ENCODE measurements around the gene HMGXB4.
"Not testable (repeated sequence)": the region's sequence is repeated elsewhere in the genome, so short reads cannot be mapped to it uniquely, and the experiment has no call there.

HMGXB4 gene, protein sequence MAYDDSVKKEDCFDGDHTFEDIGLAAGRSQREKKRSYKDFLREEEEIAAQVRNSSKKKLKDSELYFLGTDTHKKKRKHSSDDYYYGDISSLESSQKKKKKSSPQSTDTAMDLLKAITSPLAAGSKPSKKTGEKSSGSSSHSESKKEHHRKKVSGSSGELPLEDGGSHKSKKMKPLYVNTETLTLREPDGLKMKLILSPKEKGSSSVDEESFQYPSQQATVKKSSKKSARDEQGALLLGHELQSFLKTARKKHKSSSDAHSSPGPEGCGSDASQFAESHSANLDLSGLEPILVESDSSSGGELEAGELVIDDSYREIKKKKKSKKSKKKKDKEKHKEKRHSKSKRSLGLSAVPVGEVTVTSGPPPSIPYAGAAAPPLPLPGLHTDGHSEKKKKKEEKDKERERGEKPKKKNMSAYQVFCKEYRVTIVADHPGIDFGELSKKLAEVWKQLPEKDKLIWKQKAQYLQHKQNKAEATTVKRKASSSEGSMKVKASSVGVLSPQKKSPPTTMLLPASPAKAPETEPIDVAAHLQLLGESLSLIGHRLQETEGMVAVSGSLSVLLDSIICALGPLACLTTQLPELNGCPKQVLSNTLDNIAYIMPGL

DNA sequence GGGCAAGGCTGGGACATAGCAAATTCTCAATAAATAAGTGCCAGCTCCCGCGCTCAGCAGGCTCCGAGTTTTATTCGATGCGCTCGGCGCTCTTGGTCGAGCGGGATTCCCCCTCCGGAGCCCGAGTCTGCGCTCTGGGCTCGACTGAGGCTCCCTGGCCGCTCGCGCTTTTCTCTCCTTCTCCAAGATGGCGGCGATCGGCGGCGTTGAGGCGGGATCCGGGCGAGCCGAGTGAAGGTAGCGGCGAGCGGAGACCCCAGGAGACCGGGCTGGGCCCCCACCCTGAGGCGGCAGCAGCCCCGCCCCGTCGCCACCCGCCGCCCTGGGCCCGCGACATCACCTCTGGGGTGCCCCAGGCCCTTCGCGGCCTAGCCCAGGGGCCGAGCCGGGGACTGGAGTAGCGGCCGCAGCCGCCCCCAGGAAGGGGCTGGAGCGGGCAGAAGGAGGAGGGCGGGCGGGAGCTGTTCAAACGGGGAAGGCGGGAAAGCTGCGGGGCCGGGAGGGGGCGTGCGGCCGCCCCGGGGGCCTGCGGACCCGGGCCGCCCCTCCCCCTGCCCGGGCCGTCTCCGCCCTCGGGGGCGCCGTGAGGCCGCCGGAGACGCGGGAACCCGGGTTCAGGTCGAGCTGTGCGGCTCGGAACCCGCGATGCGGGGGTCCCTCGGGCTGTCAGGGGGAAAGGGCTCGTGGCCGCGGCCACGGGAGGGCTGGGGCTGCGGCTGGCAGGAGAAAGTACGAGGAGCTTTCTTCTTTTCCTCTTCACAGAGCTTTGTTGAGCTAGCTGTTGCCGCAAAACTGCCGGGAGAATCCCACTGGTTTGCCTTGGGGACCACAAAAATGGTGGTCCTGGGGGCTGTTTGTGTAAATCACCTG lies at the start of gene HMGXB4:
TSS of gene HMGXB4 (plus strand) at position 173 of the 870 bp plus-strand sequence. CDS start 4,898 bp downstream, outside the sequence.
- DNase-seq: peak; percentile 49

DNA sequence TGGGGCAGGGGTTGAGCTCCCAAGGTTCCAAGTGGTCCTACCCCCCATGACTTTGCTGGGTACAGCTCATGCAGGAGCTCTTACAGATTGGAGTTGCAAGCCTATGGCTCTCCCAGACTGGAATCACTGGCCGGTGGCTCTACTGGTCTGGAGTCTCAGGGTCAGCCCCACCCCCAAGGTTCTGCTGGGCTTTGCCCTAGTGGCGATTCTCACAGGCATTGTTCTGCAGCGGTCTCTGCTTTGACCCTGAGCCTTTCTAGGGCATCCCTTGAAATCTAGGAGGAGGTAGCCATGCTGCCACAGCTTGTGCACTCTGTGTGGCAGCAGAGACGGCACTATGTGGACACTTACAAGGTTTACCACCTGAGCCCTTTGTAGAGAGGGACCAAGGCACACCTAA lies 49.3 kb upstream of the HMGXB4 start:
- no peak for DNase-seq

DNA sequence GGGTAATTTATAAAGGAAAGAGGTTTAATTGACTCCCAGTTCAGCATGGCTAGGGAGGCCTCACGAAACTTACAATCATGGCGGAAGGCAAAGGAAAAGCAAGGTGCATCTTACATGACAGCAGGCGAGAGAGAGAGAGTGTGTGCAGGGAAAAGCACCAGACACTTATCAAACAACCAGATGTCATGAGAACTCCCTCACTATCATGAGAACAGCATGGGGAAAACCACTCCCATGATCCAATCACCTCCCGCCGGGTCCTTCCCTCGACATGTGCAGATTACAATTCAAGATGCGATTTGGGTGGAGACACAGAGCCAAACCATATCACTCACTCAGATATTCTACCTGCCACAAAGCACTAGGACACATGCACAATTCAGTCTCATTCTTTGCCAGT lies 48.1 kb upstream of the HMGXB4 start:
- no peak for DNase-seq

DNA sequence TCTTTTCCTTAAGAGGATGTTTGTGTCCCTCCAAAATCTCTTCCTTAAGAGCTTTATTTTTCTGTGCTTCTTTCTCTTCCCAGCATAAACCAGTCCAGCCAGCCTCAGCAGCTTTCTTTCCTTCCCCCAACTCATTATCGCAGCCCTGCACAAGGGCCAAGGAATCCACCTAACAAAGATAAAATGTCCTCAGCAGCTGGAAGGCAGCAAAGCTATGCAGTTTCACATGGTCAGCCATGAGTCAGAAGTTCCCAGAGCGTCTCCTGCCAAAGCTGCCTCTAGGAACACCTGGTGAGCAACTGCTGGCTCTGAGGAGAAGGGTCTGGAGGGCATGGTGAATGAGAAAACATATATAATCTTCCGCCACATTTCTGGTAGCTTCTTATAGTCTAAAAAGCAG lies 45.3 kb upstream of the HMGXB4 start:
- no peak for DNase-seq

DNA sequence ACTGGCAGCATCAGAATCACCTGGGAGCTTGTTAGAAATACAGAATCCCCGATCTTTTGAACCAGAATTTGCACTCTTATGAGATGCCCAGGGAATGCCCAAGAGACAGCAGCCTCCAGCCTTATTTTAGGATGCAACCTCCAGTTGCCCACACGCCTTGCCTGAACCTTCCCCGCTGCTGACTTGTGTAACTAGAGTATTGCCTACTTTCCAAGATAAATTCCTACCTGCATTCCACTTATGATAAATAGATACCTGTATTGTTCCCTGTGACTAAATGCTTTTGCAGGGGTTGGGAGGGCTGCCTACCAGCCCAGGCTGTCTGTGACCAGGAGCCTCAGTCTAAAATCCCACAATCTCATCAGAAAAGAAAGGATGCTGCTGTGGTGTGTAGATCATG lies 44.3 kb upstream of the HMGXB4 start:
- DNase-seq: no peak

- DNase-seq: no peak
Observed at GRCh38 chr22:35214968-35215367, 42.3 kb upstream of the HMGXB4 start.

DNA sequence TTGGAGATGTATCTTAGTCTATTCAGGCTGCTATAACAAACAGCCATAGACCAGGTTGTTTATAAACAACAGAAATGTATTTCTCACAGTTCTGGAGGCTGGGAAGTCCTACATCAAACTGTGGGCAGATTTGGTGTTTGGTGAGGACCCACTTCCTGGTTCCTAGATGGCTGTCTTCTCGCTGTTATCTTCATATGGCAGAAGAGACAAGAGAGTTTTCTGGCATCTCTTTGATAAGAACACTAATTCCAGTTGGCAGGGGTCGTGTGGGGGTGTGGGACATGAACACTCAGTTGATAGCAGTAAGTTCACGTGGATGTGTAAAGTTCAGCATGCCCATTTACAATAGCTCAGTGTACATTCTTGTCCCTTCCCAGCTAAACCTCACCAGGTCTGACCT lies 41.3 kb upstream of the HMGXB4 start:
- no peak for DNase-seq

DNA sequence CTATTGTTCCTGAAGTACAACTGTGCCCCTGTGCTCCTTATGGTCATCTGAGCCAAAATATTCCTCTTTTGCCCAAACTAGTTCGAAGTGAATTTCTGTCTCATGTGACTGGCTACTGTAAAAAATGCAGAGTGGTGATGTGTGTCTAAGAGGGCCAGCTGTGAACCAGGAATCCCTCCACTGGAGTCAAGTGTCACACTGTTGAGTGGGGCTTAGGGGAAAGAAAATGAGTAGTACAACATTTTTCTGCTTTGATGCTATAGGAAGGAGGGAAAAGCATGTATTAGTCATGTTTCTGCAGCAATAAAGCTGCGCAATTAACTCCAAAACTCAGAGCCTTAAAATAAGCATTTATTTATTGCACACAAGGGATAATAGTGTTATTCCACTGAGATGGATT lies 39.8 kb upstream of the HMGXB4 start:
- no peak for DNase-seq

DNA sequence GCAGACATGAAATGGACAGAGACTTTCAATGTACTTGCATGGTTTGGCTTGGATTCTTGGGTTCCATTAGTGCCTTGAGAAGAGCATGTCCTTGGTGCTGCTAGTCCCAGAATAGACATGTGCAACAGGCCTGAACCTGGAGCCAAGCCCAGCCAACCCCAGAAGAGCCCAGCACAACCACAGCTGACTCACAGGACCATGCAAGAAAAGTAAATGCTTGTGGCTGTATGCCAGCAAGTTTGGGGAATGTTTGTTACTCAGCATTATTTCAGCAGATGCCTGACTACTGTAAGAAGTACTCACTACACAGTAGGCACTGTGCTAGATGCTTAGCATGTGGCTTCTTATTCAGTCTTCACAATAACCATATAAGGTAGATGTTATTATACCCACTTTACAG lies 39.2 kb upstream of the HMGXB4 start:
- no peak for DNase-seq

DNA sequence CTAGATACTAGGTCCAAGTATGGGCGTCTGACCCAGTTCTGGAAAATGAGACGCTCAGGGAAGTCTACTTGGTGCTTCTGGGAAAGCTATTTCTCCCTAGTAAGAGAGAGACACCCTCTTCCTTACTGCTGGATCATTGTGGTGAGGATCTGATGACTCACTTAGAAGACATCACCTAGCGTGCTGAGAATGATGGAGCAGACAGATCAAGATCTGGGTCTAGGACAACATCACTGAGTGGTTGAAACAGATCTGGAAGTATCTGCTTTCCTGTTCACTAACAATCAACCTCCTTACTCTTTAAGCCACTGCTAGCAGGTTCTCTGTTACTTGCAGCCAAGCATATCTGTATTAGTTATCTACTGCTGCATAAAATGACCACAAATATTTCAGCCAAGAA lies 38.3 kb upstream of the HMGXB4 start:
- DNase-seq: no peak

- DNase-seq: no peak
Observed at GRCh38 chr22:35220221-35220620, 37.1 kb upstream of the HMGXB4 start.

DNA sequence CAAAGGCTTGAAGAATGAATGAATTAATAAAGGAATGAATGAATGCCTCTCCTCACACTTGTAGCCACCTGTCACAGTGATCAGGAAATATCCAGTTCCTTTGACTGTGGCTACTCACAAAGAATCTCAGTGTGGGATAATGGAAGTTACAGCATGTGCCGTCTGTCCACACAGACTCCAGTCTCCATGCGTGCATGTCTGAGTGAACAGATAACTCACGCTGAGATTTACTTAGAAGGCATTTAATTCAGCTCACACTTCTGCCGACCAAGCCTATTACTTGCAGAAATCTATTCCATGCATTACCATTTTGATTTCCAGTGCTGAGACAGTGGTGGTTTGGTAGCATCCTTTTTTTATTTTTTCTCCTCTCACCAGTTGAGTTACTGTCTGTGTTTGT lies 32.3 kb upstream of the HMGXB4 start:
- DNase-seq: no peak

- DNase-seq: no peak
Observed at GRCh38 chr22:35226958-35227647, 30.2 kb upstream of the HMGXB4 start.

DNA sequence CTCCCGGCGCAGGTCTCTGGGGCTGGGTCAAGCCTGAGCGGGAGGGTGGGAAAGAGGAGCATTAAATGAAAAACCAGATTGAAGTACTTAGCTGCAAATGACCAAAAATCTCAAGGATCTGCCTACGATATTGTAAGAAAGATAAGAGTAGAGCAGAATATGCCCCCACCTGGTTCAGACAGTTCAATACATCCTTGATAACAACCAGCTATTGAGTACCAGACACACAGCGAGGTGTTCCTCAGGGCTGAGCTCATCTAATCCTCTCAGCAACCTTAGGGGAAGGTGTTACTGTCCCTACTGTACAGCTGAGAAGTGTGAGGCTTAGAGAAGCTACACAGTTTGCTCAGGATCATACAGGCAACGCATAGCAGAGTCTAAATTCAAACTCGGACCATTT lies 27.4 kb upstream of the HMGXB4 start:
- DNase-seq: no peak

- DNase-seq: no peak
Observed at GRCh38 chr22:35230417-35230816, 26.9 kb upstream of the HMGXB4 start.

- DNase-seq: no peak
Observed at GRCh38 chr22:35230839-35231584, 26.3 kb upstream of the HMGXB4 start.

DNA sequence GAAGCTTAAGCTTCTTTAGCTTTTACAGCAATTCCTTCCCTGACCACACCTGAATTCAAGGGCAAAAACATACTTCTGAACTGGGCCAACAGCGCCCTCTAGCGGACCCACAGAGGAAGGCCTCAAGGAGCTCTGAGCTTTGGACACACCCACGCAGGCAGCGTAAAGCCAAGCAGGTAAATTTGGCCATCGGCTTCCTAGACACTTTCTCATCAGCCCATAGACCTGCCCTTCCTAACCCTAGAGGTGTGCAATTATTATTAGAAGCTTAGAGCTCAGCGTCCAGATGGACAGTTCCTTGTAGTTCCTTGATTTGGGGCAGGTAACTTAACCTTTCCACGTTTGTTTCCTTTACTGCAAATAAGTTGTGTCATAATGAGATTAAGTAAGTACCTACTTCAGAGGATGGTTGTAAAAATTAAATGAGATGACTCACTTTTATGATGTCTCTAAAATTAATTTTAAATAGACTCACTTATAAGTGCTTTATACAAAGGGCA lies 25.7 kb upstream of the HMGXB4 start:
- DNase-seq: peak; percentile 65

GRCh38 chr22:35238749-35239148 lies 18.5 kb upstream of the HMGXB4 start:
- not testable (repeated sequence) for DNase-seq

GRCh38 chr22:35244507-35244906 lies 12.8 kb upstream of the HMGXB4 start:
- not testable (repeated sequence) for DNase-seq

DNA sequence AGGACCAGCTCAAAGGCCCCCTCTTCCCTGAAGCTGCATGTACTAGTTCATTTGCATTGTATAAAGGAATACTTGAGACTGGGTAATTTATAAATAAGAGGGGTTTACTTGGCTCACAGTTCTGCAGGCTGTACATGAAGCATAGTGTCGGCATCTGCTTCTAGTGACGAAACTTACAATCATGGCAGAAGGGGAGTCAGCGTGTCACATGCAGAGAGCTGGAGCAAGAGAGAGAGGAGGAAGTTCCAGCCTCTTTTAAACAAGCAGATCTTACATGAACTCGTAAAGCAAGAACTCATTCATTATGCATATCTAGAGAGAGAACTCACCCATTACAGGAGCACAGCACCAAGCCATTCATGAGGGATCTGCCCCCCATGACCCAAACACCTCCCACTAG lies 7.1 kb upstream of the HMGXB4 start:
- no peak for DNase-seq

- DNase-seq: no peak
Observed at GRCh38 chr22:35253946-35254345, 3.3 kb upstream of the HMGXB4 start.

- DNase-seq: no peak
Observed at GRCh38 chr22:35257002-35257320, 332 bp upstream of the HMGXB4 start.
